NCI-H69 (cell line): Measurements from ENCODE around the gene VWF.

Experiments
- DNase-seq: peaks from one replicate; lab custom pipeline; 2025; lab: John Stamatoyannopoulos, UW

The VWF gene

GRCh38 chr12:5982106-5982505 is 142.4 kb downstream of the VWF start:
- no peak for DNase-seq

- DNase-seq: no peak
Observed at GRCh38 chr12:5977556-5977955, 146.9 kb downstream of the VWF start.

GRCh38 chr12:5976711-5977110 is 147.8 kb downstream of the VWF start:
- DNase-seq: no peak

GRCh38 chr12:5976196-5976595 is 148.3 kb downstream of the VWF start:
- no peak for DNase-seq

- DNase-seq: no peak
Observed at GRCh38 chr12:5973461-5974115, 150.9 kb downstream of the VWF start.

GRCh38 chr12:5972387-5972786 is 152.1 kb downstream of the VWF start:
- DNase-seq: no peak

- no peak for DNase-seq
Observed at GRCh38 chr12:5971194-5971850, 153.1 kb downstream of the VWF start.

GRCh38 chr12:5969974-5970690 is 154.3 kb downstream of the VWF start:
- no peak for DNase-seq

GRCh38 chr12:5969156-5969973 is 155.1 kb downstream of the VWF start:
- no peak for DNase-seq

- no peak for DNase-seq
Observed at GRCh38 chr12:5967645-5968415, 156.6 kb downstream of the VWF start.

- DNase-seq: no peak
Observed at GRCh38 chr12:5966486-5967095, 157.9 kb downstream of the VWF start.

- DNase-seq: peak; percentile 58
Observed at GRCh38 chr12:5965950-5966383, 158.5 kb downstream of the VWF start.

GRCh38 chr12:5964913-5965900 is 159.3 kb downstream of the VWF start:
- no peak for DNase-seq

GRCh38 chr12:5963515-5963914 is 161.0 kb downstream of the VWF start:
- no peak for DNase-seq

GRCh38 chr12:5960783-5961182 is 163.7 kb downstream of the VWF start:
- peak; percentile 15 for DNase-seq

- DNase-seq: no peak
Observed at GRCh38 chr12:5956987-5957386, 167.5 kb downstream of the VWF start.

- no peak for DNase-seq
Observed at GRCh38 chr12:5954661-5955060, 169.8 kb downstream of the VWF start.

GRCh38 chr12:5953835-5954586 is 170.5 kb downstream of the VWF start:
- DNase-seq: no peak

- no peak for DNase-seq
Observed at GRCh38 chr12:5952031-5952430, 172.4 kb downstream of the VWF start.
